GM12878 (cell line): ENCODE data around the gene MAP2K2. TPM values are rescaled to one million over a fixed set of nuclear protein-coding genes. Genes with fewer than 3 reads are reported as not detected.

ENCODE experiments used
- ATAC-seq: fragments of 200-7000 bp; cut with Tn5 transposase; 3 replicates; pipeline ENCODE4 v1.9.1; 2020; ENCODE audit warnings: mild to moderate bottlenecking, moderate library complexity
- BruUV-seq: library from RNA; stranded (reverse); fragments of 400-500 nt; replicated peaks from 2 replicates; lab custom pipeline; 2021; lab: Mats Ljungman, UMichigan
- CTCF ChIA-PET: fragments of 300-600 bp; sonication (Branson Sonifier 250); formaldehyde crosslinking; extraction: SDS; loops from one replicate; lab custom pipeline; 2021; ENCODE audit warnings: inconsistent platforms; lab: Yijun Ruan, JAX
- POLR2A ChIA-PET: fragments of 350-600 bp; formaldehyde crosslinking; extraction: SDS; loops from one replicate; lab custom pipeline; 2021; ENCODE audit warnings: inconsistent platforms; lab: Charles Lee
- RAD21 ChIA-PET: fragments of 300-600 bp; sonication (Branson Sonifier 250); formaldehyde crosslinking; loops from one replicate; lab custom pipeline; 2023; ENCODE audit warnings: antibody characterized with exemption; ENCODE audit not compliant: unreplicated experiment; lab: Charles Lee
- SMC1A ChIA-PET: fragments of 300-600 bp; sonication (Branson Sonifier 250); formaldehyde crosslinking; loops from one replicate; lab custom pipeline; 2023; ENCODE audit not compliant: unreplicated experiment, uncharacterized antibody; lab: Charles Lee
- DNase-seq: peaks from one replicate; pipeline ENCODE4 v3.0.0-alpha.2; 2011; ENCODE audit warnings: low read depth, low spot score
- FAIRE-seq: peaks from 3 replicates; lab custom pipeline; 2011; peaks lifted over from hg19 to GRCh38; lab: Jason Lieb, UNC
- H2AFZ ChIP-seq: 2 replicates; pipeline ENCODE4 v1.6.0; 2011; ENCODE audit warnings: low read depth, low read length, control low read depth; ENCODE audit not compliant: control insufficient read depth
- H3K27ac ChIP-seq: 2 replicates; pipeline ENCODE4 v1.5.1; 2011; ENCODE audit warnings: control low read depth; ENCODE audit not compliant: control insufficient read depth, insufficient read depth
- H3K27me3 ChIP-seq, 2 experiments: replicated peaks in 1 of 2; 2 replicates each; pipeline versions ENCODE4 v1.6.0 to v1.6.1; 2011; ENCODE audit warnings: low read length in 1 of 2; ENCODE audit not compliant: control insufficient read depth in 2 of 2, insufficient read depth in 2 of 2
- H3K36me3 ChIP-seq, 2 experiments: 2 replicates each; pipeline ENCODE4 v1.5.1; 2011; ENCODE audit warnings: low read length in 1 of 2; ENCODE audit not compliant: control insufficient read depth in 2 of 2, insufficient read depth in 2 of 2
- H3K4me1 ChIP-seq: 2 replicates; pipeline ENCODE4 v1.6.1; 2011; ENCODE audit warnings: mild to moderate bottlenecking, low read length, moderate library complexity, mixed read lengths; ENCODE audit not compliant: control insufficient read depth, insufficient read depth
- H3K4me2 ChIP-seq: 2 replicates; pipeline ENCODE4 v1.6.0; 2011; ENCODE audit warnings: control low read depth; ENCODE audit not compliant: control insufficient read depth, insufficient read depth
- H3K4me3 ChIP-seq: fragments of 200-600 bp; sonication (generic); 2 replicates; pipeline ENCODE4 v1.5.1; 2016
- H3K79me2 ChIP-seq: 2 replicates; pipeline ENCODE4 v1.6.0; 2011; ENCODE audit warnings: low read length; ENCODE audit not compliant: control insufficient read depth, insufficient read depth
- H3K9ac ChIP-seq: 2 replicates; pipeline ENCODE4 v1.8.0; 2011; ENCODE audit warnings: low read length, control low read depth, mixed read lengths; ENCODE audit not compliant: control insufficient read depth, insufficient read depth
- H3K9me3 ChIP-seq: replicated peaks from 3 replicates; pipeline ENCODE4 v1.5.1; 2011; ENCODE audit warnings: mild to moderate bottlenecking, low read length; ENCODE audit not compliant: control insufficient read depth, insufficient read depth
- H4K20me1 ChIP-seq: 2 replicates; pipeline ENCODE4 v1.6.0; 2011; ENCODE audit not compliant: control insufficient read depth, insufficient read depth
- EGR1 ChIP-seq, 2 experiments: IDR thresholded peaks; 1 replicate in 1 of 2; 2 replicates in 1 of 2; pipeline ENCODE4 v1.6.1; 2011 to 2012; ENCODE audit warnings: low read depth in 2 of 2, low read length in 2 of 2, borderline replicate concordance in 1 of 2, mild to moderate bottlenecking in 1 of 2, moderate library complexity in 1 of 2
- HDAC6 ChIP-seq: fragments of 200-600 bp; sonication (generic); IDR thresholded peaks from one replicate; pipeline ENCODE4 v1.8.0; 2017; ENCODE audit warnings: antibody characterized with exemption; ENCODE audit not compliant: unreplicated experiment
- MEF2A ChIP-seq: IDR thresholded peaks from 2 replicates; pipeline ENCODE4 v1.6.1; 2011; ENCODE audit warnings: low read depth, mild to moderate bottlenecking, low read length, moderate library complexity; ENCODE audit not compliant: insufficient read depth
- SMARCA5 ChIP-seq: fragments of 450-650 bp; IDR thresholded peaks from 2 replicates; pipeline ENCODE4 v1.6.1; 2017; ENCODE audit warnings: mild to moderate bottlenecking
- TCF7 ChIP-seq: IDR thresholded peaks from 2 replicates; pipeline ENCODE4 v1.6.1; 2014; ENCODE audit warnings: antibody characterized with exemption, borderline replicate concordance
- ZNF622 ChIP-seq: fragments of 450-650 bp; IDR thresholded peaks from 2 replicates; pipeline ENCODE4 v1.6.1; 2017; ENCODE audit warnings: mild to moderate bottlenecking, inconsistent platforms
- WGBS: methylation state at CpG from one replicate; pipeline ENCODE4 v1.1.6; 2016; ENCODE audit warnings: low lambda C conversion rate; ENCODE audit not compliant: insufficient replicate concordance, insufficient coverage; ENCODE audit errors: missing lambda C conversion rate; 5-methylcytosine and 5-hydroxymethylcytosine counted together
- in situ Hi-C: fragments of 300-500 bp; cut with MboI; formaldehyde crosslinking; loops from 9 replicates; pipeline ENCODE4 v1.14.3; 2018; ENCODE audit warnings: mixed read lengths
- intact Hi-C: fragments of 100-400 bp; cut with micrococcal nuclease; formaldehyde crosslinking; loops from one replicate; pipeline ENCODE4 v1.14.2; 2022; ENCODE audit not compliant: unreplicated experiment
- polyA plus RNA-seq, 11 experiments: library from polyadenylated mRNA; depleted of rRNA in 4 of 11; unstranded in 6 of 11; stranded (reverse) in 5 of 11; fragments of >200 nt; fragmentation: Nextera tagmentation in 4 of 11; fragmentation: Illumina TruSeq in 1 of 11; extraction: Ambion mirVana in 4 of 11; extraction: Trizol in 1 of 11; gene quantifications; 1 replicate in 1 of 11; 2 replicates in 10 of 11; pipeline versions ENCODE4 v1.2.1 to v1.2.3, GENCODE V29; 2011 to 2016; ENCODE audit warnings: inconsistent platforms in 2 of 11, missing spikeins in 2 of 11, low read depth in 1 of 11
- total RNA-seq, 4 experiments: library from RNA; depleted of rRNA in 3 of 4; stranded (reverse); fragments of >200 nt in 3 of 4; fragmentation: Illumina TruSeq in 1 of 4; extraction: Trizol in 1 of 4; gene quantifications; 2 replicates each; pipeline versions ENCODE4 v1.2.1 to v1.2.3, GENCODE V29; 2013 to 2021
- TF ChIP-seq, protein P1 (sequence below): fragments of 450-650 bp; IDR thresholded peaks from 2 replicates; pipeline ENCODE4 v1.6.1; 2017; ENCODE audit warnings: mild to moderate bottlenecking

MAP2K2 gene
- total and polyA plus RNA-seq, 10 of the 15 experiments (the other 5 are each of a cell fraction or from before 2014, with no cell fraction given), result 1.00 to 210 (median 53.5) TPM

DNA sequence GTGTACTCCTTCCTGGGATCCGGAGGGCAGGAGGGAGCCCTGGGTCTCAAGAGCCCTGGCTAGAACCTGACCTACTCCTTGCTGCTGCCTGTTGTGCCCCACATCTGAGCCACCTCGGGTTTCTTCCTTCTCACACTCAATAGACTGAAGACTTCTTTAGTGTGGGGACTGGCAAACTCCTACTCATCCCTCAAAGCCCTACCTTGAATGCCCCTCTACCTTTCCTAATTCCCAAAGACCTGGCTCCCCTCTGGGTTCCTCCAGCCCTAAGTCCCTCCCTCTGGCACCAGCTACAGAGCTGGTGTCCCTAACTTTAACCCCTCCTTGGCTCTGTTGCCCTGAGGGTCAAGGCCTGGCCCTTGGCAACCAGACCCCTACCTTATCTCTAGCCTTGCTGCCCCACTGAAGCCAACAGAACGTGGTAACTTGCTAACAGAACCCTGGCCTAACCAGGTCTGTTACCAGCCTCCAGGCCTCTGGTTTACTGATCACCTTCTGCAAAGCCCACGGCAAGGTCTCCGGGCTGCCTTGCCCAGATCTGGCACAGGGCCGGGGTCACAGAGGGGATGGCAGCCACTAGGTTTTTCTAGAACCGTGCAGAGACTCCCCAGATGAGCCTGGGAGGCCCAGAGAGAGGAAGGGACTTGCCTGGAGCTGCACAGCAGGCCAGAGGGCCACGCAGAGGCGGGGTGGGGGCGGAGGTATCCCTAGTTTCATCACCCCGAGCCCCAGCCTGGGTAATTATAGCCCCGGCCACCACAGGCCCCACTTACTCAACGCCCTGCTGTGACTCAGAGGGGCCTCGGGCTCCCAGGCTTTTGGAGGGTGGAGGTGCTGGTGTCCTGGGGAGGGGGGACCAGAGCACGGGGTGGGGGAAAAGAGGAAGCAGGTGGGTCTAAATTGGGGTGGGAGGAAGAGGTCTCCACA lies 72.5 kb downstream of the MAP2K2 start:
- no peak overlapping the region for H3K27ac ChIP-seq
- peaks cover 13% of the 10 kb centered on the region; the same call in 1 of the 2 replicates for H4K20me1 ChIP-seq
- ATAC-seq, result peak; percentile 14; the same call in 2 of the 3 replicates
- SMC1A ChIA-PET, result no interaction called here
- CTCF ChIA-PET, result no interaction called here
- no peaks in the 10 kb centered on the region for H3K9me3 ChIP-seq
- in situ Hi-C loops, result no loop called here
- peaks cover 48% of the 10 kb centered on the region for H3K79me2 ChIP-seq
- POLR2A ChIA-PET, result no interaction called here
- TF ChIP-seq EGR1 (IDR thresholded peaks at IDR 0.05; ENCODE audit: borderline replicate concordance in 1 of 2, low read depth in 2 of 2, low read length in 2 of 2) (peak in 1 of 2 experiments; percentile 29; a peak in 1 of 3 replicates), ZNF622 (no peak), SMARCA5 (0 out of 2 replicates have a peak, but pooled peaks have one; percentile 32), MEF2A (0 out of 2 replicates have a peak, but pooled peaks have one; percentile 8), TCF7 (no peak), HDAC6 (no peak)
- TF ChIP-seq, protein P1, sequence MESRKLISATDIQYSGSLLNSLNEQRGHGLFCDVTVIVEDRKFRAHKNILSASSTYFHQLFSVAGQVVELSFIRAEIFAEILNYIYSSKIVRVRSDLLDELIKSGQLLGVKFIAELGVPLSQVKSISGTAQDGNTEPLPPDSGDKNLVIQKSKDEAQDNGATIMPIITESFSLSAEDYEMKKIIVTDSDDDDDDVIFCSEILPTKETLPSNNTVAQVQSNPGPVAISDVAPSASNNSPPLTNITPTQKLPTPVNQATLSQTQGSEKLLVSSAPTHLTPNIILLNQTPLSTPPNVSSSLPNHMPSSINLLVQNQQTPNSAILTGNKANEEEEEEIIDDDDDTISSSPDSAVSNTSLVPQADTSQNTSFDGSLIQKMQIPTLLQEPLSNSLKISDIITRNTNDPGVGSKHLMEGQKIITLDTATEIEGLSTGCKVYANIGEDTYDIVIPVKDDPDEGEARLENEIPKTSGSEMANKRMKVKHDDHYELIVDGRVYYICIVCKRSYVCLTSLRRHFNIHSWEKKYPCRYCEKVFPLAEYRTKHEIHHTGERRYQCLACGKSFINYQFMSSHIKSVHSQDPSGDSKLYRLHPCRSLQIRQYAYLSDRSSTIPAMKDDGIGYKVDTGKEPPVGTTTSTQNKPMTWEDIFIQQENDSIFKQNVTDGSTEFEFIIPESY, result no peak
- TF ChIP-seq, all 136 proteins: peak for 3
- H3K36me3 ChIP-seq, result peaks cover 27 to 52% of the 10 kb centered on the region in 2 experiments
- RAD21 ChIA-PET, result no interaction called here
- no peak overlapping the region for H3K4me3 ChIP-seq
- no peak for DNase-seq
- H2AFZ ChIP-seq, result no peak overlapping the region
- WGBS, result 33% methylated on average over 14 of the region's 15 CpGs
- no TSS peak for BruUV-seq
- FAIRE-seq, result no peak
- 0 out of 2 replicates have a peak, but pooled peaks cover 2% of the 10 kb centered on the region for H3K4me1 ChIP-seq
- H3K4me2 ChIP-seq, result no peak overlapping the region
- H3K27me3 ChIP-seq, result no peaks in the 10 kb centered on the region
- intact Hi-C loops, result no loop called here
- no peak overlapping the region for H3K9ac ChIP-seq
